HEK293 (cell line): ENCODE data around the gene FHIT.
A peak's percentile ranks its signal among the peaks of the same experiment; 100 is the strongest.

Source experiments
- CTCF ChIA-PET: fragments of 350-600 bp; formaldehyde crosslinking; extraction: SDS; loops from one replicate; lab custom pipeline; 2021; ENCODE audit warnings: antibody characterized with exemption; lab: Yijun Ruan, JAX
- POLR2A ChIA-PET: fragments of 300-600 bp; formaldehyde crosslinking; extraction: SDS; loops from one replicate; lab custom pipeline; 2020; ENCODE audit warnings: antibody characterized with exemption, inconsistent platforms; lab: Yijun Ruan, JAX
- H3K27ac ChIP-seq: fragments of 200-500 bp; sonication (Bioruptor generic); 2 replicates; pipeline ENCODE4 v1.5.1; 2014; ENCODE audit warnings: low read depth, low read length, control low read depth, inconsistent platforms; ENCODE audit errors: extremely low read depth
- H3K36me3 ChIP-seq, 2 experiments: fragments of 200-500 bp in 1 of 2; sonication (Bioruptor generic) in 1 of 2; 1 replicate in 1 of 2; 2 replicates in 1 of 2; pipeline ENCODE4 v1.5.1; 2014 to 2017; ENCODE audit warnings: inconsistent platforms in 2 of 2, low read length in 2 of 2; ENCODE audit not compliant: control insufficient read depth in 2 of 2, insufficient read depth in 1 of 2
- H3K4me1 ChIP-seq: fragments of 200-500 bp; sonication (Bioruptor generic); 2 replicates; pipeline ENCODE4 v1.5.1; 2014; ENCODE audit warnings: mild to moderate bottlenecking, low read length, inconsistent platforms; ENCODE audit not compliant: control insufficient read depth, insufficient read depth
- H3K4me3 ChIP-seq: 2 replicates; pipeline ENCODE4 v1.5.1; 2011; ENCODE audit warnings: low read depth, mild to moderate bottlenecking, control low read depth, low read length, moderate library complexity
- H3K9me3 ChIP-seq: fragments of 200-500 bp; sonication (Bioruptor generic); 2 replicates; pipeline ENCODE4 v1.5.1; 2014; ENCODE audit warnings: low read depth, low read length, inconsistent platforms; ENCODE audit not compliant: control insufficient read depth, insufficient read depth
- BCL11A ChIP-seq: fragments of 450-650 bp; formaldehyde crosslinking; IDR thresholded peaks from 2 replicates; pipeline ENCODE4 v1.5.1; 2016; ENCODE audit warnings: low read depth, missing biosample characterization, missing genetic modification characterization
- EGR2 ChIP-seq: fragments of 450-650 bp; formaldehyde crosslinking; IDR thresholded peaks from 2 replicates; pipeline ENCODE4 v1.5.1; 2016; ENCODE audit warnings: low read depth, missing biosample characterization, missing genetic modification characterization
- GLI2 ChIP-seq: fragments of 450-650 bp; formaldehyde crosslinking; IDR thresholded peaks from 2 replicates; pipeline ENCODE4; 2017; ENCODE audit warnings: missing biosample characterization, missing genetic modification characterization, low read depth, borderline replicate concordance
- GLIS1 ChIP-seq: fragments of 450-650 bp; formaldehyde crosslinking; IDR thresholded peaks from 2 replicates; pipeline ENCODE4 v1.5.1; 2016; ENCODE audit warnings: missing biosample characterization, missing genetic modification characterization
- KLF16 ChIP-seq: fragments of 450-650 bp; formaldehyde crosslinking; IDR thresholded peaks from 2 replicates; pipeline ENCODE4 v1.5.1; 2017; ENCODE audit warnings: missing biosample characterization, missing genetic modification characterization
- OVOL3 ChIP-seq: fragments of 450-650 bp; formaldehyde crosslinking; IDR thresholded peaks from 2 replicates; pipeline ENCODE4 v1.5.1; 2016; ENCODE audit warnings: missing biosample characterization, missing genetic modification characterization
- SCRT1 ChIP-seq: fragments of 450-650 bp; formaldehyde crosslinking; IDR thresholded peaks from 2 replicates; pipeline ENCODE4 v1.5.1; 2016; ENCODE audit warnings: missing biosample characterization, missing genetic modification characterization, borderline replicate concordance
- TRIM28 ChIP-seq: IDR thresholded peaks from 2 replicates; pipeline ENCODE4 v1.6.1; 2011; ENCODE audit warnings: low read length, control low read depth, borderline replicate concordance
- ZBTB20 ChIP-seq: fragments of 450-650 bp; formaldehyde crosslinking; IDR thresholded peaks from 2 replicates; pipeline ENCODE4 v1.5.1; 2016; ENCODE audit warnings: missing biosample characterization, missing genetic modification characterization
- ZBTB7A ChIP-seq: fragments of 450-650 bp; formaldehyde crosslinking; IDR thresholded peaks from 2 replicates; pipeline ENCODE4 v1.5.1; 2016; ENCODE audit warnings: low read depth, missing biosample characterization, missing genetic modification characterization
- ZNF155 ChIP-seq: fragments of 450-650 bp; formaldehyde crosslinking; IDR thresholded peaks from 2 replicates; pipeline ENCODE4 v1.5.1; 2016; ENCODE audit warnings: missing biosample characterization, missing genetic modification characterization
- ZNF18 ChIP-seq: fragments of 450-650 bp; formaldehyde crosslinking; IDR thresholded peaks from 2 replicates; pipeline ENCODE4 v1.5.1; 2016; ENCODE audit warnings: missing biosample characterization, missing genetic modification characterization
- ZNF214 ChIP-seq: fragments of 450-650 bp; formaldehyde crosslinking; IDR thresholded peaks from 2 replicates; pipeline ENCODE4 v1.5.1; 2017; ENCODE audit warnings: missing biosample characterization, mild to moderate bottlenecking, missing genetic modification characterization, borderline replicate concordance
- ZNF248 ChIP-seq: fragments of 450-650 bp; formaldehyde crosslinking; IDR thresholded peaks from 2 replicates; pipeline ENCODE4 v1.5.1; 2017; ENCODE audit warnings: missing biosample characterization, missing genetic modification characterization
- ZNF266 ChIP-seq: fragments of 450-650 bp; formaldehyde crosslinking; IDR thresholded peaks from 2 replicates; pipeline ENCODE4 v1.5.1; 2016; ENCODE audit warnings: missing biosample characterization, missing genetic modification characterization, low read depth
- ZNF366 ChIP-seq: fragments of 450-650 bp; formaldehyde crosslinking; conservative IDR thresholded peaks from 2 replicates; pipeline ENCODE4 v1.5.1; 2016; ENCODE audit warnings: missing biosample characterization, missing genetic modification characterization
- ZNF48 ChIP-seq: fragments of 450-650 bp; formaldehyde crosslinking; IDR thresholded peaks from 2 replicates; pipeline ENCODE4 v1.5.1; 2016; ENCODE audit warnings: missing biosample characterization, missing genetic modification characterization
- ZNF544 ChIP-seq: fragments of 450-650 bp; formaldehyde crosslinking; IDR thresholded peaks from 2 replicates; pipeline ENCODE4 v1.5.0; 2017; ENCODE audit warnings: missing biosample characterization, missing genetic modification characterization
- ZNF548 ChIP-seq: fragments of 450-650 bp; formaldehyde crosslinking; IDR thresholded peaks from 2 replicates; pipeline ENCODE4 v1.5.1; 2016; ENCODE audit warnings: missing biosample characterization, missing genetic modification characterization
- ZNF610 ChIP-seq: fragments of 450-650 bp; formaldehyde crosslinking; IDR thresholded peaks from 2 replicates; pipeline ENCODE4 v1.5.1; 2016; ENCODE audit warnings: missing biosample characterization, missing genetic modification characterization, borderline replicate concordance
- ZNF670 ChIP-seq: fragments of 450-650 bp; formaldehyde crosslinking; IDR thresholded peaks from 2 replicates; pipeline ENCODE4 v1.5.1; 2016; ENCODE audit warnings: missing biosample characterization, missing genetic modification characterization, low read depth
- ZNF677 ChIP-seq: fragments of 450-650 bp; IDR thresholded peaks from 2 replicates; pipeline ENCODE4 v1.5.0; 2018; ENCODE audit warnings: missing biosample characterization, mild to moderate bottlenecking, missing genetic modification characterization, moderate library complexity
- ZNF785 ChIP-seq: fragments of 450-650 bp; formaldehyde crosslinking; IDR thresholded peaks from 2 replicates; pipeline ENCODE4 v1.5.1; 2016; ENCODE audit warnings: missing biosample characterization, missing genetic modification characterization
- ZNF792 ChIP-seq: fragments of 450-650 bp; formaldehyde crosslinking; IDR thresholded peaks from 2 replicates; pipeline ENCODE4 v1.5.1; 2016; ENCODE audit warnings: missing biosample characterization, missing genetic modification characterization
- ZNF843 ChIP-seq: fragments of 450-650 bp; formaldehyde crosslinking; IDR thresholded peaks from 2 replicates; pipeline ENCODE4 v1.5.1; 2016; ENCODE audit warnings: missing biosample characterization, missing genetic modification characterization
- ZSCAN30 ChIP-seq: fragments of 450-650 bp; IDR thresholded peaks from 2 replicates; pipeline ENCODE4 v1.5.1; 2018; ENCODE audit warnings: missing biosample characterization, mild to moderate bottlenecking, missing genetic modification characterization, moderate library complexity
- TF ChIP-seq, protein P1 (sequence below): fragments of 450-650 bp; formaldehyde crosslinking; IDR thresholded peaks from 2 replicates; pipeline ENCODE4 v1.5.1; 2016; ENCODE audit warnings: missing biosample characterization, missing genetic modification characterization, low read depth
- TF ChIP-seq, protein P2 (sequence below): fragments of 450-650 bp; formaldehyde crosslinking; conservative IDR thresholded peaks from 2 replicates; pipeline ENCODE4 v1.5.1; 2016; ENCODE audit warnings: low read depth, missing biosample characterization, missing genetic modification characterization

Gene FHIT

DNA sequence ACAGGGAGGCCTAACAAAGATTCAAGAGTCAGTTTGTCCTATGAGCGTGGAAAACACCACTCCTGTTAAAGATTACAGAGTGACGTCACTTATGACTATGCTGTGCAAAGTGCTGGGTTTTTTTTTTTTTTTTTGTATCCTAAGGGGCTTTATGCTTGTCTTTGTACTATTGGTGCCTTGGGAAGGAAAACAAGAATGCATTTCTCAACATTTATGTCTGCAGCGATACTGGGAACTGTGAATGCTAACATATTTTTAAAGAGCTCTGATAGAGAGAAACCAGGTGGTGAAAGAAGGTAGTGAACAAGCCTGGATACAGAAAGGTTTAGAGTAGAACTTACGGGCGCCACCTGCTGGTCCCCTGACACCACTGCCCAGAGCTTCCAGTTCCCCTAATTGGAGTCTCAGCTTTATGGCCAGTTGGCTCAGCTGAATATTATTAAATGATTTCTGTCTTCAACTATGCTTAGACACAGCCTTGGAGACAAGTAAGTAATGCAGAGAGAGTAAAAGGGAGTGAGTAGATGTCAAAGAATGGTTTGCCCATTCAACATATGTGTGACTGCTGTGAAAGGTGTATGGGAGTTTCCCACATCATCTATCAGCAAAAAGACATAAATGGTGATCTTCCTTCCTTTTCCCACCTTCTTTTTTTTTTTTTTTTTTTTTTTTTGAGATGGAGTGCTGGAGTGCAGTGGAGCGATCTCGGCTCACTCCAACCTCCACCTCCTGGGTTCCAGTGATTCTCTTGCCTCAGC, 1393.5 kb downstream of the FHIT start (continued):
- TF ChIP-seq ZNF610 (no peak), TRIM28 (no peak), ZNF366 (tag by site-specific recombination) (no peak), GLIS1 (tag by site-specific recombination) (no peak), ZNF785 (tag by site-specific recombination) (no peak), OVOL3 (tag by site-specific recombination) (no peak), ZNF792 (tag by site-specific recombination) (no peak), ZNF670 (no peak)
- TF ChIP-seq, protein P1, sequence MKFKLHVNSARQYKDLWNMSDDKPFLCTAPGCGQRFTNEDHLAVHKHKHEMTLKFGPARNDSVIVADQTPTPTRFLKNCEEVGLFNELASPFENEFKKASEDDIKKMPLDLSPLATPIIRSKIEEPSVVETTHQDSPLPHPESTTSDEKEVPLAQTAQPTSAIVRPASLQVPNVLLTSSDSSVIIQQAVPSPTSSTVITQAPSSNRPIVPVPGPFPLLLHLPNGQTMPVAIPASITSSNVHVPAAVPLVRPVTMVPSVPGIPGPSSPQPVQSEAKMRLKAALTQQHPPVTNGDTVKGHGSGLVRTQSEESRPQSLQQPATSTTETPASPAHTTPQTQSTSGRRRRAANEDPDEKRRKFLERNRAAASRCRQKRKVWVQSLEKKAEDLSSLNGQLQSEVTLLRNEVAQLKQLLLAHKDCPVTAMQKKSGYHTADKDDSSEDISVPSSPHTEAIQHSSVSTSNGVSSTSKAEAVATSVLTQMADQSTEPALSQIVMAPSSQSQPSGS (tag by site-specific recombination): peak; percentile 87
- TF ChIP-seq, all 188 proteins: peak for 7

- H3K27ac ChIP-seq: no peak overlapping the region
- TF ChIP-seq ZBTB20 (tag by site-specific recombination): no peak
- TF ChIP-seq BCL11A: no peak
- TF ChIP-seq ZNF677 (tag by site-specific recombination): no peak
- no peak for TF ChIP-seq ZNF248 (tag by site-specific recombination)
- no peak for TF ChIP-seq SCRT1 (tag by site-specific recombination)
- TF ChIP-seq ZNF48 (tag by site-specific recombination): no peak
- no peak for TF ChIP-seq KLF16
- no peak for TF ChIP-seq ZNF544 (tag by site-specific recombination)
- no peak for TF ChIP-seq ZNF18 (tag by site-specific recombination)
- TF ChIP-seq ZSCAN30 (tag by site-specific recombination): no peak
- TF ChIP-seq GLI2: no peak
- TF ChIP-seq ZNF214 (tag by site-specific recombination): no peak
- no peak for TF ChIP-seq ZNF548 (tag by site-specific recombination)
- TF ChIP-seq, protein P2, sequence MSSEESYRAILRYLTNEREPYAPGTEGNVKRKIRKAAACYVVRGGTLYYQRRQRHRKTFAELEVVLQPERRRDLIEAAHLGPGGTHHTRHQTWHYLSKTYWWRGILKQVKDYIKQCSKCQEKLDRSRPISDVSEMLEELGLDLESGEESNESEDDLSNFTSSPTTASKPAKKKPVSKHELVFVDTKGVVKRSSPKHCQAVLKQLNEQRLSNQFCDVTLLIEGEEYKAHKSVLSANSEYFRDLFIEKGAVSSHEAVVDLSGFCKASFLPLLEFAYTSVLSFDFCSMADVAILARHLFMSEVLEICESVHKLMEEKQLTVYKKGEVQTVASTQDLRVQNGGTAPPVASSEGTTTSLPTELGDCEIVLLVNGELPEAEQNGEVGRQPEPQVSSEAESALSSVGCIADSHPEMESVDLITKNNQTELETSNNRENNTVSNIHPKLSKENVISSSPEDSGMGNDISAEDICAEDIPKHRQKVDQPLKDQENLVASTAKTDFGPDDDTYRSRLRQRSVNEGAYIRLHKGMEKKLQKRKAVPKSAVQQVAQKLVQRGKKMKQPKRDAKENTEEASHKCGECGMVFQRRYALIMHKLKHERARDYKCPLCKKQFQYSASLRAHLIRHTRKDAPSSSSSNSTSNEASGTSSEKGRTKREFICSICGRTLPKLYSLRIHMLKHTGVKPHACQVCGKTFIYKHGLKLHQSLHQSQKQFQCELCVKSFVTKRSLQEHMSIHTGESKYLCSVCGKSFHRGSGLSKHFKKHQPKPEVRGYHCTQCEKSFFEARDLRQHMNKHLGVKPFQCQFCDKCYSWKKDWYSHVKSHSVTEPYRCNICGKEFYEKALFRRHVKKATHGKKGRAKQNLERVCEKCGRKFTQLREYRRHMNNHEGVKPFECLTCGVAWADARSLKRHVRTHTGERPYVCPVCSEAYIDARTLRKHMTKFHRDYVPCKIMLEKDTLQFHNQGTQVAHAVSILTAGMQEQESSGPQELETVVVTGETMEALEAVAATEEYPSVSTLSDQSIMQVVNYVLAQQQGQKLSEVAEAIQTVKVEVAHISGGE (tag by site-specific recombination): no peak
- TF ChIP-seq ZBTB7A (tag by site-specific recombination): no peak
- TF ChIP-seq EGR2 (tag by site-specific recombination): no peak
- no peak for TF ChIP-seq ZNF843
- no peak for TF ChIP-seq ZNF266 (tag by site-specific recombination)
- no peak for TF ChIP-seq ZNF155 (tag by site-specific recombination)
- H3K4me1 ChIP-seq: no peaks in the 10 kb centered on the region
- POLR2A ChIA-PET: no interaction called here
- no peak overlapping the region for H3K4me3 ChIP-seq
- CTCF ChIA-PET: interaction anchor here (0.7 to 2.3 kb wide), 11 partner anchors 8 to 1440 kb away, joined by 3 to 12 read pairs (median 4); no protein-coding TSS in a partner anchor
- H3K9me3 ChIP-seq: no peaks in the 10 kb centered on the region
- no peaks in the 10 kb centered on the region for H3K36me3 ChIP-seq
Measured at GRCh38 chr3:59856934-59857460, 1394.3 kb downstream of the FHIT start.
